Activated CD4-positive, alpha-beta memory T cell treated with anti-CD3 and anti-CD28 coated beads for 36 hours (primary cell): ENCODE data around the gene OTOP2. TPM values are rescaled to one million over a fixed set of nuclear protein-coding genes. Genes with fewer than 3 reads are reported as not detected.
A peak's percentile ranks its signal among the peaks of the same experiment; 100 is the strongest.
"Not testable (repeated sequence)": the region's sequence is repeated elsewhere in the genome, so short reads cannot be mapped to it uniquely, and the experiment has no call there.

Source experiments
- CTCF ChIA-PET: fragments of 350-600 bp; sonication (Branson Sonifier 250); formaldehyde crosslinking; loops from one replicate; lab custom pipeline; 2021; ENCODE audit warnings: antibody characterized with exemption, inconsistent platforms; lab: Charles Lee
- POLR2A ChIA-PET: fragments of 350-600 bp; sonication (Branson Sonifier 250); formaldehyde crosslinking; loops from one replicate; lab custom pipeline; 2021; ENCODE audit warnings: antibody characterized with exemption; lab: Charles Lee
- DNase-seq: peaks from one replicate; pipeline ENCODE4 v3.0.0-alpha.2; 2020
- H3K27ac Mint-ChIP-seq: one replicate; pipeline ENCODE4 v1.8.0; 2021; ENCODE audit warnings: mixed read lengths
- H3K27me3 Mint-ChIP-seq: one replicate; pipeline ENCODE4 v1.8.0; 2021; ENCODE audit warnings: mixed read lengths
- H3K36me3 Mint-ChIP-seq: one replicate; pipeline ENCODE4 v1.8.0; 2021; ENCODE audit warnings: mixed read lengths
- H3K4me1 Mint-ChIP-seq: one replicate; pipeline ENCODE4 v1.8.0; 2021; ENCODE audit warnings: low read depth, mixed read lengths
- H3K4me3 Mint-ChIP-seq: one replicate; pipeline ENCODE4 v1.8.0; 2021; ENCODE audit warnings: mild to moderate bottlenecking, mixed read lengths
- H3K9me3 Mint-ChIP-seq: one replicate; pipeline ENCODE4 v1.8.0; 2021; ENCODE audit warnings: mixed read lengths
- intact Hi-C: fragments of 100-400 bp; cut with micrococcal nuclease; formaldehyde crosslinking; loops from one replicate; pipeline ENCODE4 v1.15.1; 2023
- total RNA-seq, 2 experiments: library from RNA; stranded (reverse); gene quantifications; one replicate each; pipeline ENCODE4 v1.2.3, GENCODE V29; 2021

The OTOP2 gene
- total RNA-seq, 2 experiments from 2014 or later, result not detected

DNA sequence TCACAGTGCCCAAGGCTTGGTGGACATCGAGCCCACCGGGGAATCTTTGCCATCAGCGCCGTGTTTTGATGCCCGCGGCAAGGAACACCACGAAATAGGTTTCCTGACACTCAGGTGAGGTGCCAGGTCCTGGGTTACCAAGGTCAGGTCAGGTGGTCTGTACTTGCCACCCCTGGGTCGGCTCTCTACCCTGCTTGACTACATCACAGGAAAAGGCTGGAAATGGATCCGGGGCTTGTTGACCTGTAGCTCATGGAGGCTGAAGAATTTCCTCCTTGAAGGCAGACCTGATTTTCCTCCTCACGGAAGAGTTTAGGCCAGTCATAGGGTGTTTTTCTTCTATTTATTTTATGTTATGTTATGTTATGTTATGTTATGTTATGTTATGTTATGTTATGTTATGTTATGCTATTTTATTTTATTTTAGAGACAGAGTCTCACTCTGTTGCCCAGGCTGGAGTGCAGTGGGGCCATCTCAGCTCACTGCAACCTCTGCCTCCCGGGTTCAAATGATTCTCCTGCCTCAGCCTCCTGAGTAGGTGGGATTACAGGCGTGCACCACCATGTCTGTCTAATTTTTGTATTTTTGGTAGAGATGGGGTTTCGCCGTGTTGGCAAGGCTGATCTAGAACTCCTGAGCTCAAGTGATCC lies 58.7 kb downstream of the OTOP2 start:
- H3K9me3 Mint-ChIP-seq, H3K27me3 Mint-ChIP-seq, H3K36me3 Mint-ChIP-seq, DNase-seq, H3K27ac Mint-ChIP-seq: not testable (repeated sequence)
- intact Hi-C loops, result loop anchor here (2.0 kb wide), 2 partner anchors 30 to 50 kb away; partner anchors contain the start of gene MRPL58
- ChIA-PET POLR2A (interaction anchor here (1.0 to 1.2 kb wide), 2 partner anchors 9 to 10 kb away, joined by 3 read pairs; partner anchors contain the start of gene HID1), CTCF (interaction anchor here (0.6 to 2.1 kb wide), 6 partner anchors 10 to 765 kb away, joined by 3 to 10 read pairs (median 4); partner anchors contain the start of genes HID1 and MRPL58)
- Mint-ChIP-seq H3K4me3 (peak overlapping the region; percentile 77), H3K4me1 (peaks cover 17% of the 10 kb centered on the region)

Other genes starting within 250 kb of the OTOP2 start
- gene CD300LF, start 211.3 kb upstream of the OTOP2 start, total RNA-seq, result not detected
- 1 to 10 TPM; 6.5 to 7.0 TPM for gene RAB37, start 187.0 kb upstream of the OTOP2 start, total RNA-seq
- 100 to 1,000 TPM; 136 TPM for gene NHERF1, start 175.6 kb upstream of the OTOP2 start, total RNA-seq
- 10 to 100 TPM; 42.9 to 46.9 TPM for gene NAT9, start 147.9 kb upstream of the OTOP2 start, total RNA-seq
- gene GRIN2C, start 64.4 kb upstream of the OTOP2 start, total RNA-seq, result not detected
- 10 to 100 TPM; 18.1 to 18.4 TPM for gene FDXR, start 51.3 kb upstream of the OTOP2 start, total RNA-seq
- not detected for gene FADS6, start 30.6 kb upstream of the OTOP2 start, total RNA-seq
- gene USH1G, start 1.0 kb upstream of the OTOP2 start, total RNA-seq, result not detected
- not detected for gene OTOP3, start 11.6 kb downstream of the OTOP2 start, total RNA-seq
- gene HID1, start 48.5 kb downstream of the OTOP2 start, total RNA-seq, result 1 to 10 TPM; 2.3 to 2.6 TPM
- 1 to 10 TPM; 1.1 to 1.3 TPM for gene CDR2L, start 63.4 kb downstream of the OTOP2 start, total RNA-seq
- gene MRPL58, start 88.4 kb downstream of the OTOP2 start, total RNA-seq, result 10 to 100 TPM; 57.7 TPM
- 100 to 1,000 TPM; 249 to 261 TPM for gene ATP5PD, start 122.7 kb downstream of the OTOP2 start, total RNA-seq
- gene KCTD2, start 123.0 kb downstream of the OTOP2 start, total RNA-seq, result 10 to 100 TPM; 20.6 to 23.3 TPM
- gene SLC16A5, start 163.7 kb downstream of the OTOP2 start, total RNA-seq, result 1 to 10 TPM; 6.7 to 7.7 TPM
- gene ARMC7, start 185.7 kb downstream of the OTOP2 start, total RNA-seq, result 1 to 10 TPM; 6.5 to 8.2 TPM
- gene NT5C, start 207.5 kb downstream of the OTOP2 start, total RNA-seq, result 10 to 100 TPM; 65.2 to 70.8 TPM
- 100 to 1,000 TPM; 263 to 267 TPM for gene JPT1, start 230.2 kb downstream of the OTOP2 start, total RNA-seq